HUES6 (cell line): ENCODE results near the gene NSMCE1.

Source experiments
- H3K27ac ChIP-seq: 2 replicates; pipeline ENCODE4 v1.7.0; 2013; ENCODE audit warnings: low read depth, mild to moderate bottlenecking, low read length, inconsistent platforms
- H3K27me3 ChIP-seq: 2 replicates; pipeline ENCODE4 v1.6.1; 2013; ENCODE audit warnings: low read length; ENCODE audit not compliant: control insufficient read depth, insufficient read depth
- H3K36me3 ChIP-seq: 2 replicates; pipeline ENCODE4 v1.6.1; 2013; ENCODE audit warnings: low read length; ENCODE audit not compliant: control insufficient read depth, insufficient read depth
- H3K4me1 ChIP-seq: 2 replicates; pipeline ENCODE4 v1.6.1; 2013; ENCODE audit warnings: low read length; ENCODE audit not compliant: control insufficient read depth, insufficient read depth
- H3K4me3 ChIP-seq: 2 replicates; pipeline ENCODE4 v1.5.1; 2013; ENCODE audit warnings: low read depth, low read length
- H3K9ac ChIP-seq: one replicate; pipeline ENCODE4 v1.6.1; 2013; ENCODE audit warnings: mild to moderate bottlenecking, low read length
- H3K9me3 ChIP-seq: 2 replicates; pipeline ENCODE4 v1.6.1; 2013; ENCODE audit warnings: low read depth, low read length; ENCODE audit not compliant: control insufficient read depth, insufficient read depth

The NSMCE1 gene

DNA sequence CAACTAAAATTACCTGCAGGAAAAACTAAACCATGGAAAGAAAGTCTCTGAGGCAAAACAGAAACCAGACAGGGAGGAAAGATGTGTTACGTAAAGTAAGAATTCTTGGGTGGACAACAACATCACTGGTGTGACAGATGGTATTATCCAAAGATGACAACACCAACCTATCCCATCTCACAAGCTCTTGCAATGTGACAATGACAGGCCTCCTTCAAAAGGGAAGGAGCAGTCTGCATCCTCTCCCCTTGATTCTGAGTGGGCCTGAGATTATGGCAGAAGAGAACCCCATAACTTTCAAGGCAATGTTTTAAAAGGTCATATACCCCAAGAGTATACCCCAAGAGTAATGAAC is 82.8 kb downstream of the NSMCE1 start:
- Histone ChIP-seq H3K4me3 (no peak overlapping the region), H3K9ac (no peak overlapping the region), H3K9me3 (no peaks in the 10 kb centered on the region), H3K4me1 (peaks cover 7% of the 10 kb centered on the region; the same call in 1 of the 2 replicates), H3K36me3 (no peaks in the 10 kb centered on the region), H3K27me3 (no peaks in the 10 kb centered on the region), H3K27ac (no peak overlapping the region)

DNA sequence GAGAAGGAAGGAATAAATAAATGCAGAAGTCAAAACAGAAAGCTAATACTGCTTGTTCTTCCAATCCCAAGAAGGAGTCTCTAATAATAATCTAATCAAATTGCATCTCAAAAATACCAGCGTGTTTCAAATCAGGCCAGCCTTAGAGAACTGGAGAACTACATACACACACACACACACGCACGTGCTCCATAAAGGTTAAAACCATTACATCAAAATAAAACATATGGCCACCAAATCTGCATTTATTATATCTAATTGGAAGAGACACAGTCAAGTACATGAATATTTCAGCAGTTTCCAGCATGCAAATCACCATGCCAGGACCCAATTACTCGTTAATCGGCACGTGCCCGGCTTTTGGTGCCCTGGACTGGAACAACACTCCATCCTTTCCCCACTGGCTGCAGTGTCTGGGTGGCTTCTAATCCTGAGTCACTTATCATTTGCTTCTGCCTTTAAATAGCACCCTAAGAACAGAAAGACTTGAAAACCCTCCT is 85.6 kb downstream of the NSMCE1 start:
- Histone ChIP-seq H3K9me3 (no peaks in the 10 kb centered on the region), H3K4me1 (0 out of 2 replicates have a peak, but pooled peaks cover 2% of the 10 kb centered on the region), H3K9ac (no peak overlapping the region), H3K27ac (no peak overlapping the region), H3K4me3 (no peak overlapping the region), H3K27me3 (no peaks in the 10 kb centered on the region), H3K36me3 (no peaks in the 10 kb centered on the region)

DNA sequence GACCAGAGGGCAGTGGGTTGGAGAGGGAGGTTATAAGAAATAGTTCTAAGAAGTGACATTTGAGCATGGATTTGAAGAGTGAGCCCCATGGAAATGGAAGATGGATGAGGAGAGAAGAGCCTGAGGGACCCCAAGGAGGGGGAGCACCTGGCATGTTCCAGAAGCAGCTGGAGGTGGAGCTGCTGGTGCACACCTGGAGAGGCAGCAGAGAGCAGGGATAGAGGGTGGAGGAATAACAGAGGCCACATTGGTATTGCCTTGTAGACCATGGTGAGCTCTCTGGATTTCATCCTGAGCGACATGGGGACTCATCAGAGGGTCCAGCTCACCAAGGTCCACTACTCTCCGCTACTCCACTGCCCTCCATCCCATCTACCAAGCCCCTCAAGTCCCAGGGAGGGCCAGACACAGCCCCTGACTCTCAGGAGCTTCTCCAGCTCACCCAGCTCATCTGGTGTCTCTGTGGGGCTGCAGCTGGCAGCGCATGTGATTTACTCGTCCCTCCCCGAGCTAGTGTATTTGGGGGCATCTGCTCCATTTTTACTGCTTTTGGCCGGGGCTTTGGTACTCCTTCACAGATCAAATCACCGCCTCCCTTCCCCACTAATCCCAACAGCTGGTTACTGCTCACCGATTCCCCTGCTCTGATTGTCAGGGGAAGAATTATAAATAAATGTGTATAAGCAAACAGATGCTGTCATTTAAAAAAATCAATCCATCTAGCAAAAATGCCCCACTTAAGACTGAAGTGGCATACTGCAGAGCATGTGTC is 87.4 kb downstream of the NSMCE1 start:
- Histone ChIP-seq H3K9me3 (no peaks in the 10 kb centered on the region), H3K9ac (no peak overlapping the region), H3K4me1 (0 out of 2 replicates have a peak, but pooled peaks cover 2% of the 10 kb centered on the region), H3K27ac (no peak overlapping the region), H3K36me3 (no peaks in the 10 kb centered on the region), H3K4me3 (no peak overlapping the region), H3K27me3 (no peaks in the 10 kb centered on the region)

DNA sequence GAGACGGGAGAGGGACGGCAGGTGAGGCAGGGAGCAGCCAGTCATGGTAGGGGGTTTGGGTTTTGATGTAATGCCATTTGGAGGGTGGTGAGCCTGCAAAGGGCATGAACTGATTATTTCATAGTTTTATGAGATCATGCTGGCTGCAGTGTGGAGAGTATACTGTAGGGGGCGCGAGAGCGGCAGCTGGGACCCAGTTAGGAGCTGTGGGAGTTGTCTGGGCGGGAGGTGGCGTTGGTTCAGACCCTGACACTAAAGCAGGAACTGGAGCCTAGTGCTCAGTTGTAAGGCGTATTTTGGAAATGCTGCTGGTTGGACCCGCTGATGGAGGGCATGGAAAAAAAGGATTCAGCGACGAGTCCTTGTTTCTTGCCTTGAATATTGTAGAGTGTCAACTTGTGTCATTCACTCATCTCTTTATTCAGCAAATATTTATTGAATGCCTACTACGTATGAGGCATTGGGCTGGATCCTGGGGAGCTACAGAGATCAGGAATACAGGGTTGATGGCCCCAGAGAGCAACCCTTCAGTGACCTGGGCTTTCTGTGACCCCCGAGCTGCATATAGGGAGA is 89.0 kb downstream of the NSMCE1 start:
- Histone ChIP-seq H3K27ac (no peak overlapping the region), H3K9me3 (no peaks in the 10 kb centered on the region), H3K9ac (no peak overlapping the region), H3K27me3 (no peaks in the 10 kb centered on the region), H3K4me1 (0 out of 2 replicates have a peak, but pooled peaks cover 2% of the 10 kb centered on the region), H3K36me3 (no peaks in the 10 kb centered on the region), H3K4me3 (no peak overlapping the region)

DNA sequence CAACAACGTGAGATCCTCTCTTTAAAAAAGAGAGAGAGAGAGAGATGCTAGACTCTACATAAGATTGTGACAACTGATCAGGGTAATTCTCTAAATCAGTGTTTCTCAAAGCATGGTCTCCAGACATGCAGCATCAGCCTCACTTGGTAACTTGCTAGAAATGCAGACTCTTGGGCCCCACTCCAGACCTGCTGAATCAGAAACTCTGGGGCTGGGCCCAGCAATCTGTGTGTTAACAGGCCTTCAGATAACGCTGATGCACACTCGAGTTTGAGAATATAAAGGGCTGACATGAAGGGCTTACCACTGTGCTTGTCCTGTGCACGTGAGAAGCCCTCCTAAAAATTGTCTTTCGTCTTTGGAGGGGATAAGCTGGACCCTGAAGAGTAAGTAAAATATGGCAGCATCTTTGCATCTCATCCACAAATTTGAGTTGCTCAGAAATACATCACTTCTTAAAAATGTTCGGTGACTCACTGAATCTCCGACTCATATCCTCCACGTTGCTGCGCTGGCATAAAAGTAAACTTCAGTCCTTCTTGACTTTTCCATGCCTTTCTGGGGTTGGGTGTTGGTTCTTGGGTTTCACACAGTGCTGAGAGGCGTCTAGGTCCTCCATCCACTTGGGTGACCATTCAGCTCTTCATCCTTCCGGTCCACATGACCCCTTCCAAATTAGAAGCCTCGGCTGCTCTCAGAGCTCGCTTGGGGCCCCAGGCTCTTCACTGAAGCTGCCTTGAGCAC is 91.4 kb downstream of the NSMCE1 start:
- H3K9ac ChIP-seq: no peak overlapping the region
- no peaks in the 10 kb centered on the region; the same call in 1 of the 2 replicates for H3K9me3 ChIP-seq
- H3K27me3 ChIP-seq: no peaks in the 10 kb centered on the region
- no peaks in the 10 kb centered on the region for H3K36me3 ChIP-seq
- no peak overlapping the region for H3K27ac ChIP-seq
- H3K4me1 ChIP-seq: 0 out of 2 replicates have a peak, but pooled peaks cover 2% of the 10 kb centered on the region
- no peak overlapping the region for H3K4me3 ChIP-seq

DNA sequence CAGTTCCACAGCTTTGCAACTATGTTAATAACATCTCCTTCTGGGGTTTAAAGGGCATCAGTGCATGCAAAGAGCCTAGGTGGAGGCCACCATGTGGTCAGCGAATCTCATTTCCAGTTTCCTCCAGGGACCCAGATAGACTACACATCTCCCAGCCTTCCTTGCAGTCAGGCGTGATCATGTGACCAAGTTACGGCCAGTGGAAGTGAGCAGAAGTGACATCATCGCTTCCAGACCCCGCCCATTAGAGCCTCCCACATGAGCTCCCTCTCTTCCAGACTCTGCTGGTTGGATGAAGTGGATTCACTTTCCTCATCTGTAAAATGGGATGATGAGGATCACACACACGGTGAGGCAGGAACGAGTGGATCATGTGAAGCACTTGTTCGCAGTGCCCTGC is 92.7 kb downstream of the NSMCE1 start:
- Histone ChIP-seq H3K4me1 (0 out of 2 replicates have a peak, but pooled peaks cover 2% of the 10 kb centered on the region), H3K4me3 (no peak overlapping the region), H3K9ac (no peak overlapping the region), H3K27ac (no peak overlapping the region), H3K36me3 (no peaks in the 10 kb centered on the region), H3K27me3 (no peaks in the 10 kb centered on the region), H3K9me3 (no peaks in the 10 kb centered on the region; the same call in 1 of the 2 replicates)
